Caki2 (cell line): ENCODE data around the gene OSBPL10. TPM values are rescaled to one million over a fixed set of nuclear protein-coding genes. Genes with fewer than 3 reads are reported as not detected.

Experiments
- DNase-seq: peaks from one replicate; pipeline ENCODE4 v3.0.0-alpha.2; 2015; ENCODE audit warnings: low read depth
- in situ Hi-C: cut with HindIII; loops from 2 replicates; pipeline ENCODE4 v1.10.0; 2016; ENCODE audit warnings: low sequenced_read_pairs, low pct_unique_long_range_greater_than_20kb, mixed read lengths
- total RNA-seq: library from RNA; depleted of rRNA; stranded (reverse); fragments of >200 nt; shearing (Covaris generic); gene quantifications from 2 replicates; pipeline ENCODE4 v1.2.3, GENCODE V29; 2014; ENCODE audit warnings: low replicate concordance

OSBPL10 gene
- total RNA-seq, 1 experiment from 2014 or later = 74.7 TPM

- in situ Hi-C loops = no loop called here
- no peak for DNase-seq
Observed at GRCh38 chr3:31937225-31937624, 43.8 kb downstream of the OSBPL10 start.

GRCh38 chr3:31936420-31937060 is 44.5 kb downstream of the OSBPL10 start:
- in situ Hi-C loops = no loop called here
- no peak for DNase-seq

- DNase-seq = no peak
- in situ Hi-C loops = no loop called here
Observed at GRCh38 chr3:31934866-31935265, 46.2 kb downstream of the OSBPL10 start.

- in situ Hi-C loops = no loop called here
- no peak for DNase-seq
Observed at GRCh38 chr3:31934018-31934417, 47.0 kb downstream of the OSBPL10 start.

GRCh38 chr3:31932990-31933389 is 48.1 kb downstream of the OSBPL10 start:
- in situ Hi-C loops = no loop called here
- DNase-seq = no peak

GRCh38 chr3:31929826-31930502 is 51.1 kb downstream of the OSBPL10 start:
- in situ Hi-C loops = no loop called here
- no peak for DNase-seq

GRCh38 chr3:31927811-31928210 is 53.3 kb downstream of the OSBPL10 start:
- DNase-seq = no peak
- in situ Hi-C loops = no loop called here

- no peak for DNase-seq
- in situ Hi-C loops = no loop called here
Observed at GRCh38 chr3:31926543-31926942, 54.5 kb downstream of the OSBPL10 start.

GRCh38 chr3:31925271-31925630 is 55.8 kb downstream of the OSBPL10 start:
- in situ Hi-C loops = no loop called here
- no peak for DNase-seq

- DNase-seq = no peak
- in situ Hi-C loops = no loop called here
Observed at GRCh38 chr3:31924610-31925270, 56.3 kb downstream of the OSBPL10 start.

- in situ Hi-C loops = no loop called here
- DNase-seq = no peak
Observed at GRCh38 chr3:31922962-31923361, 58.1 kb downstream of the OSBPL10 start.

- no peak for DNase-seq
- in situ Hi-C loops = no loop called here
Observed at GRCh38 chr3:31921837-31922236, 59.2 kb downstream of the OSBPL10 start.

- in situ Hi-C loops = no loop called here
- no peak for DNase-seq
Observed at GRCh38 chr3:31920310-31920709, 60.8 kb downstream of the OSBPL10 start.

GRCh38 chr3:31919528-31919927 is 61.5 kb downstream of the OSBPL10 start:
- in situ Hi-C loops = no loop called here

GRCh38 chr3:31918179-31919150 is 62.6 kb downstream of the OSBPL10 start:
- in situ Hi-C loops = no loop called here
- DNase-seq = no peak

More at GRCh38 chr3:31919528-31919927, 61.5 kb downstream of the OSBPL10 start:
- DNase-seq = no peak

GRCh38 chr3:31917303-31918005 is 63.6 kb downstream of the OSBPL10 start:
- in situ Hi-C loops = no loop called here
- no peak for DNase-seq

GRCh38 chr3:31911643-31912042 is 69.4 kb downstream of the OSBPL10 start:
- DNase-seq = no peak
- in situ Hi-C loops = no loop called here

- in situ Hi-C loops = no loop called here
- DNase-seq = no peak
Observed at GRCh38 chr3:31911124-31911523, 69.9 kb downstream of the OSBPL10 start.
